KOPT-K1 (cell line): ENCODE results near the gene STOX1.
"Not testable (repeated sequence)": the region's sequence is repeated elsewhere in the genome, so short reads cannot be mapped to it uniquely, and the experiment has no call there.

Experiments
- H3K27ac ChIP-seq: fragments of 200-600 bp; sonication (generic); 2 replicates; pipeline ENCODE4 v1.5.1; 2016; ENCODE audit warnings: antibody characterized with exemption, mild to moderate bottlenecking, low read depth, low read length; ENCODE audit not compliant: poor library complexity, severe bottlenecking
- H3K36me3 ChIP-seq: fragments of 200-600 bp; sonication (generic); 2 replicates; pipeline ENCODE4 v1.5.1; 2017; ENCODE audit warnings: antibody characterized with exemption, mild to moderate bottlenecking, low read length, moderate library complexity; ENCODE audit not compliant: insufficient read depth
- H3K9me3 ChIP-seq: fragments of 200-600 bp; sonication (generic); 2 replicates; pipeline ENCODE4 v1.5.1; 2017; ENCODE audit warnings: antibody characterized with exemption, low read length, mild to moderate bottlenecking; ENCODE audit not compliant: insufficient read depth, poor library complexity, severe bottlenecking

The STOX1 gene

DNA sequence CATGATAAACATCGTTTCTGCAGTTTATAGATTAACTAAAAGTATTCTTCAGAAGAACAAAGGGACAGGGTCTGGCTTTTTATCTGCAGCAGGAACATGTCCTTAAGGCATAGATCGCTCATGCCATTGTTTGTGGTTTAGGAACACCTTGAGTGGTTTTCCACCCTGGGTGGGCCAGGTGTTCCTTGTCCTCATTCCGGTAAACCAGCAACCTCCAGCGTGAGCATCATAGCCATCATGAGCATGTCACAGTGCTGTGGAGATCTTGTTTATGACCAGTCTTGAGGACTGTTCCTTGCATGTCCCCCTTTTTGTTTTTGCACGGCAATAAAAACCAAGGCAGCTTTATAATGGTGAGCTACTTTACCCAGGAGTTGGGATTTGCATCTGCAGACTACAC is 33.9 kb downstream of the STOX1 start:
- no peaks in the 10 kb centered on the region for H3K36me3 ChIP-seq
- H3K9me3 ChIP-seq = peaks cover 29% of the 10 kb centered on the region
- H3K27ac ChIP-seq = no peak overlapping the region

DNA sequence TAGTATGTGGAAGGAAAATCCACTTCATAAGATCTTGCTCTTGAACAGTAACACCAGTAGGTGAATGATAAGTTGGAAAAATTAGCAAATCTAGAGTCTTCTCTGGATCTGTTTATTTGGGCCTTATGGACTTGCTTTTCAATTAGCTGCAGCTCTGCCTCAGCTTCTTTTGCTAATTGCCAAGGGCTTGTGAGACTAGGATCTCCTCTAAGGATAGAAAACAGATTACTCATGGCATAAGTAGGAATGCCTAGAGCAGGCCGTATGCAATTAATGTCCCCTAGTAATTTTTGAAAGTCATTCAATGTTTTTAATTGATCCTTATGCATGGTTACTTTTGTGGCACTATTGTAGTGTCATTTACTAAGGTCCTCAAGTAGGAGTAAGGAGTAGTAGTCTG is 37.3 kb downstream of the STOX1 start:
- no peak overlapping the region for H3K27ac ChIP-seq
- no peaks in the 10 kb centered on the region for H3K36me3 ChIP-seq
- H3K9me3 ChIP-seq = peaks cover 40% of the 10 kb centered on the region

DNA sequence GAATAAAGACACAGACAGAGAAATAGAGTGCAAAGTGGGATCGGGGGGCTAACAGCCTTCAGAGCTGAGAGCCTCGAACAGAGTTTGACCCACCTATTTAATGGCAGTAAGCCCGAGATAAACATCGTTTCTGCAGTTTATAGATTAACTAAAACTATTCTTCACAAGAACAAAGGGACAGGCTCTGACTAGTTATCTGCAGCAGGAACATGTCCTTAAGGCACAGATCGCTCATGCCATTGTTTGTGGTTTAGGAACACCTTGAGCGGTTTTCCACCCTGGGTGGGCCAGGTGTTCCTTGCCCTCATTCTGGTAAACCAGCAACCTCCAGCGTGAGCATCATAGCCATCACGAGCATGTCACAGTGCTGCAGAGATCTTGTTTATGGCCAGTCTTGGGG is 40.8 kb downstream of the STOX1 start:
- not testable (repeated sequence) for H3K27ac ChIP-seq, H3K36me3 ChIP-seq
- peaks cover 12% of the 10 kb centered on the region for H3K9me3 ChIP-seq

DNA sequence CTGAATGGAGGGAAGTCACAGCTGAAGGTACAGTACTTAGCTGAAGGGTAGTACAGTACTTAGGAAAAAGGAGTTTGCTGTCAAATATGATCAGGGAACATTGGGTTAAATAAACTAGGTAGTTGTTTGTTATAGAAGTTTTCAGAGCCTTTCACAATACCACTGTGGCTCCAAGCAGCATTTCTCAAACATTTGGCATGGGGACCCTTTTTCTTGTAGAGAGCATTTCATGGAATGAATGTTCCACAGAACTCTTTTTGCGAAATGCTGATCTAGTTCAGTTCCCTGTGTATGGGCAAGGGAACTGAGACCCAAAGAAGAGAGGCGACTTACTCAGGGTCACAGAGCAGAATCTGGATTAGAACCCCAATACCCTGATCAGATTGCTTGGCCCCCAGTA is 42.3 kb downstream of the STOX1 start:
- H3K36me3 ChIP-seq = no peaks in the 10 kb centered on the region
- H3K27ac ChIP-seq = no peak overlapping the region
- H3K9me3 ChIP-seq = peaks cover 12% of the 10 kb centered on the region

DNA sequence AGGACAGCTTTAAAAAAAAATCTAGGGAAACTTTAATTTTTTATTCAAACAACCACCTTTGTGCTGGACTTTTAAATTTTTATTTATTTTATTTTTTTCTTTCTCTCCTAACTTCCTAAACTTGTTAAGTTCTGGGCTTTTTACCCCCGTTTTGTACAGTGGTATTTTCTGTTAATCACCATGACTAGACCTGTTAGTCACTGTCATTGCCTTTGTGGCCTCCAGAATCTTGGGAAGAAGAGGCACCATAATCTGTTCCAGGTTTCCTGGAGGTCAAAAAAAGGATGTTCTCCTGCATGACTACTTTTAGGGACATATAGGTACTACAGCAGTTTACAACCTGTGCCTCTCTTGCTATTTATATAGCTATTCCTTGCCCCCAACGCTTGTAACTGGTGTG is 42.7 kb downstream of the STOX1 start:
- no peak overlapping the region for H3K27ac ChIP-seq
- peaks cover 12% of the 10 kb centered on the region for H3K9me3 ChIP-seq
- no peaks in the 10 kb centered on the region for H3K36me3 ChIP-seq

DNA sequence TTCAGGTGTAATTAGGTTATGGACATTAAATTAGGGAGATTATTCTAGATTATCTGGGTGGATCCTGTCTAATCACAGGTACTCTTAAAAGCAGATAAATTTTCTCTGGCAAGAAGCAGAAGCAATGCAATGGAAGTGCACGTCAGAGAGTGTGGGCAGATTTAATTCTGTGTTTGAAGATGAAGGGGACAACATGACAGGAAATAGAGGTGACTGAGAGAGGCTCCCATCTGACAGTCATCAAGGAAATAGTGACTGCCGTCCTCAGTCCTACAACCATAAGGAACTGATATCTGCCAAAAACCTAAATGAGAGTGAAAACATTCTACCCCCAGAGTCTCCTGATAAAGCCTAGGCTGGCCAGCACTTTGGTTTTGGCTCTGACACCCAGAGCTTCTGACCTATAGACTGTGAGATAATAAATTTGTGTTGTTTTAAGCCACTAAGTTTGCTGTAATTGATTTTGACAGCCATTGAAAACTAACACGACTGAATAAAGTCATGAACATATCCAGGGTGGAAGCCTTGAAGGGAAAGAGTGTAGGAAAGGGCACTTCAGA is 43.3 kb downstream of the STOX1 start:
- no peaks in the 10 kb centered on the region for H3K36me3 ChIP-seq
- H3K27ac ChIP-seq = no peak overlapping the region
- peaks cover 12% of the 10 kb centered on the region for H3K9me3 ChIP-seq

DNA sequence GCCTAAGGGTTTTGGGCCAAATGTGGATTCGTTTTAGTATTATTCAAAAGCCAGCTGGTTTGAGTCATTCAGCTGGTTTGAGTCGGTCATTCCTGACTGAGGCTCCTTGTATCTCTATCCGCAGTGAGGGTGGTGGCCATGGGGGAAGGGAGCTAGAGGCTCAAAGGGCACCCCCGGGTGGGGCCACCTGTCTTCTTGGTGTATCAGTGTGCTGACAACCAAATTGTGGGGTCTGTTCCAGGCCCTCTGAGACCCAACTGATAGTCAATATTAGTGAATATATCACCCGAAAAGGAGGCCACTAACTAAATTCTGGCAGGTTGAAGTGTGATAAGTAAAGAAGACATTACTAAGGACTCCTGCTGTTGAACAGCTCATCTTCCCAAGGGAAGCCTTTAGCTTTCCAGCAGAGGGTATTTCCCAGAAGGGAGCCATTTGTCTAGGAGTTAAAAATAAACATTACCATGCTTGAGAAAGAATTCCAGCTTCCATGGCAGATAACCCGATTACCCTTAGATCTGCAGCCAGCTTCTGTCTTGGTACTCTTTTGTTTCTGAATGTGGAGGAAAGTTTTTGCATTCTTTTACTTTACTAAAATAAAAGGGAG is 43.9 kb downstream of the STOX1 start:
- H3K36me3 ChIP-seq = no peaks in the 10 kb centered on the region
- no peak overlapping the region for H3K27ac ChIP-seq
- peaks cover 12% of the 10 kb centered on the region for H3K9me3 ChIP-seq

DNA sequence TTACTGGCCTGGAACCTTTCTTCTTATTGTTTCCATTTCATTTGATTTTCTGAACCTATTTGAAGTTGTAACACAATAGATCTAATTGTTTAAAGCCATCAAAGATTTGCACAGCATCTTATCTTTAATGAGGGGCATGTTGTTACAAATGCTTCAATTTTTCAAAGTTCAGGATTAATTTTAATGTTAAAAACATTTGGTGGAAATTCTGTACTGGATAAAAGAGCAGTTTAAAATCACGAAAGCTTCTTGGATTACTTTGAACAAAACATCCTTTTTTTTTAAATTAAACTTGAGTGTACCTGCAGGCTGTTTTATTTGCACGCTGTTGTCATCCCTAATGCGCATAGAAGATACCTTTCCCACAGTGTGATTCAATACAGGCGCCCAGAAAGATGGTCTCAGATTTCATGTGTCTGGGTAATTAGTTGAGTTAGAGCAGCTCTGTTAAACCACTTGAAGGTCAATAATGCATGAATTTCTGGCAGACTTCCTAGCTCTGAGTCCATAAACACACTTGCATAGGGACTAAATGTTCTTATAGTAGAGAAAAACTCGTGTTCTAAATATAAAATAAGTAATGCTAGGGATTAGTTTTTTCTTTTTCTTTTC is 44.5 kb downstream of the STOX1 start:
- no peak overlapping the region for H3K27ac ChIP-seq
- H3K9me3 ChIP-seq = peaks cover 12% of the 10 kb centered on the region
- no peaks in the 10 kb centered on the region for H3K36me3 ChIP-seq

DNA sequence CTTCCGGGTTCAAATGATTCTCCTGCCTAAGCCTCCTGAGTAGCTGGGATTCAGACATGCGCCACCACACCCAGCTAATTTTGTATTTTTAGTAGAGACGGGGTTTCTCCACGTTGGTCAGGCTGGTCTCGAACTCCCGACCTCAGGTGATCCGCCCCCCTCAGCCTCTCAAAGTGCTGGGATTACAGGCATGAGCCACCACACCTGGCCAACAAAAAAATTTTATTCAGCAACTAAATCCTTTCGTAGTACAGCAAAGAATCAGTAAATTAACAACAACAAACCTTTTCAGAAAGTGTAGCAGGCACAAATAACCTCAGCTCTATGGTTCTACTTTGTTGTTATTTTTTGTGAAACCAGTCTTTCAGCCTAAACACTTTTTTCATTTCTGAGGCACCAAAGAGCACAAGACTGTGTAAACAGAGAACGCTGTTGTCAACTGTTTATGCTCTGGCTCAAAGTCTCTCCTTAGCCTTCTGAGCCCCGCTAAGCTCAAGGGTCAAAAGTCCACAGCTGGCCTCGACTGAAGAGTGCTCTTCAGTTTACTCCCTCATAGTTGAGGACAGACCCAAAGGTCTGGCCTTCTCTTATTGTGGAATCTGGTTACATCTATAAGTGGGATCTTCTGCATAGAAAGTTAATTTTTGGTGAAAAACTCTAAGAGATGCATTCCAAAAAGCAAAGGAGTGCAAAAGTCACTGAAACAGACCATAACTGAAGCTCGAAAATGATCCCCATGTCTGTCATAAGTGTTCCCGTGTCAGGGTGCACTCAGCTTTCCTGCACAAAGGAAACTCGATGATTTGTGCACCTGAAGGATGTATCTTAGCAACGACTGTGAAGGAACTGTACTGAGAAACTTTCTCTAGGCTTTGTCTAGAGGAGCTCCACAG is 49.2 kb downstream of the STOX1 start:
- no peaks in the 10 kb centered on the region for H3K9me3 ChIP-seq
- no peak overlapping the region for H3K27ac ChIP-seq
- no peaks in the 10 kb centered on the region for H3K36me3 ChIP-seq

DNA sequence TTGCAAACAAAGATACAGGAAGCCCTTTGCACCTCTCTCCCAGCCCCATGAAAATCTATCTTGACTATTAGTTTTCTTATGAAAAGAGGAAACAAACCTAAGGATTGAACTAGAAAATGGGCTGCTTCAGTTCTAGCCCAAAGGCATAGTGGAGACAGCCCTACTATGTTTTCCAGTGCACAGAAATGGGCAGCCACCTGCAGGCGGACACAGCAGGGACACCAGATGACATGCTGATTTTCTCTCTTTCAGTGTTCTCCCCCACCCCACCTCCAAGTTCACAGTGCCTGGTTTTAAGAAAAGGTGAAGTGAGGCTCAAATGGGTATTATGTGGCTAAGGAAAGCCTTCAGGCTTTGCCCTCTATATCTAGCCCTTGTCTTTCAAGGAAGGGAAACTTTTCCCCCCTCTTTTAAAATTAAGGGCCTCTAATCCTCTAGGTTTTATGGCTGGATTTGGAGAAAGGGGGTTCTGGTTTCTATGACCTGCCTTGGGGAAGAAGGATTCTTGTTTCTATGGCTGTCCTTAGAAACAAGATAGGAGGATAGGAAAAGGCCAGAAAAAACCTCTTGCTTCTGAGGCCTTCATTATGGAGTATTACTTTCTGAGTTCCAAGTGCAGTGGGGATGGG is 50.3 kb downstream of the STOX1 start:
- H3K27ac ChIP-seq = no peak overlapping the region

DNA sequence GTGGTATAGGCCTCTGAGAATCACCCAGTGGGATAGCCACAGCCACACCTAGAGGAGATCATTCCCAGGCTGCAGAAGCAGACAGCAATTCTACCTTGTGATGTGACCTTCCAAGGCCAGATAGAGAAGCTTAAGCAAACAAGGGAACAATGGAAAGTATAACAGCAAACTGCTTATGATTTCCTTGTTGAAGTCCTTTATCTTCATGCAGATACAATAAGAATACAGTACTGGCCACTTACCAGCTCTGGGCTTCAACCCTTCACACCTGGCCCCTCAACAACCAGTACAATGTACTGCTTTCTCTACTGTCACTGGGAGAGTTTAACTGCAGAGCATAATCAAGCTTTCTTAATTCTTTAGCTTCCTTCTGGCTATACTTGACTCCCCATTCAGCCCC is 51.2 kb downstream of the STOX1 start:
- H3K27ac ChIP-seq = no peak overlapping the region
- no peaks in the 10 kb centered on the region for H3K36me3 ChIP-seq

More for the DNA sequence above, 50.3 kb downstream of the STOX1 start:
- H3K9me3 ChIP-seq = no peaks in the 10 kb centered on the region
- H3K36me3 ChIP-seq = no peaks in the 10 kb centered on the region

DNA sequence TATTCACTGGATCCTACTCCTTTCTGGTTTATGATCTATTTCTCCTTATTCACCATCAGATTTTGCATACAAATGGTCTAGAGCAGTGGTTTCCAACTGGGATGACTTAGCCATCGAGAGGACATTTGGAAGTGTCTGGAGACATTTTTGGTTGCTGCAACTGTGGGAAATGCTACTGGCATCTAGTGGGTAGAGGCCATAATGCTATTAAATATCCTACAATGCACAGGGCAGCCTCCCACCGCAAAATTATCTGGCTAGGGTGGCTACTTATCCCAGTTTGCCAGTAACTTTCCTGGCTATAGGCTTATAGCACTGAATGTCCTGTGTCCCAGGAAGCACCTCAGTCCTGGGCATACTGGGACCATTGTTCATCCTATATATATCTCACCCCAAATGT is 52.3 kb downstream of the STOX1 start:
- no peak overlapping the region for H3K27ac ChIP-seq
- H3K9me3 ChIP-seq = no peaks in the 10 kb centered on the region
- no peaks in the 10 kb centered on the region for H3K36me3 ChIP-seq

More for the DNA sequence above, 51.2 kb downstream of the STOX1 start:
- H3K9me3 ChIP-seq = no peaks in the 10 kb centered on the region

DNA sequence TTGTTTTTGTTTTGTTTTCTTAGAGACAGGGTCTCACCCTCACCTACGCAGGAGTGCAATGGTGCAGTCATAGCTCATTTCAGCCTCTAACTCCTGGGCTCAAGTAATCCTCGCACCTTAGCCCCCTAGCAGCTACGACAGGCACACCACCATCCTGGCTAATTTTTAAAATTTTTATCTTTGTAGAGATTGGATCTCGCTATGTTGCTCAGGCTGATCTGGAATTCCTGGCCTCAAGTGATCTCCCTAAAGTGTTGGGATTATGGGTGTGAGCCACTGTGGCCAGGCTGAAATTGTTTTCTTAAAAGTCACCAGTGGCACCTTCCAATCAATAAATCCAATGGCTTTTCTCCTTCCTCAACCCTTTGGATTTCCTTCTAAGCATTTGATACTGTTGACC is 52.9 kb downstream of the STOX1 start:
- Histone ChIP-seq H3K36me3 (no peaks in the 10 kb centered on the region), H3K27ac (no peak overlapping the region), H3K9me3 (no peaks in the 10 kb centered on the region)

DNA sequence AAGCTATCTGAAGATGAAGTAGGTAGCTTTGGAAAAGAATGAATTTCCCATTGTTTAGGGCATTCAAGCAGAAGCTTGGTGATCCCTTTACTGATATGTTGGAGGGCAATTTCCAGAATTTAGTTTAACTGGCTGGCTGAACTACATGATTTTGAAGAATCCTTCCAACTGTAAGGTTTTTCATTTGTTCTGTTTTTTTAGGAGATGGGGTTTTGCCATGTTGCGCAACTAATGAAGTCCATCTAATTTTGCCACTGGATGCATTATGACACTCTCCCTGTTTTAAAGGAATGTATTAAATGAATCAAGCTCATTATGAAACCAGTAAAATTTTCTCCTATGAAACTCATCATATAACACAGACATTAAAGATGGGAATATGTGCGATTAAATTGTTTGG is 67.7 kb downstream of the STOX1 start:
- no peak overlapping the region for H3K27ac ChIP-seq
- no peaks in the 10 kb centered on the region for H3K9me3 ChIP-seq
- H3K36me3 ChIP-seq = no peaks in the 10 kb centered on the region

DNA sequence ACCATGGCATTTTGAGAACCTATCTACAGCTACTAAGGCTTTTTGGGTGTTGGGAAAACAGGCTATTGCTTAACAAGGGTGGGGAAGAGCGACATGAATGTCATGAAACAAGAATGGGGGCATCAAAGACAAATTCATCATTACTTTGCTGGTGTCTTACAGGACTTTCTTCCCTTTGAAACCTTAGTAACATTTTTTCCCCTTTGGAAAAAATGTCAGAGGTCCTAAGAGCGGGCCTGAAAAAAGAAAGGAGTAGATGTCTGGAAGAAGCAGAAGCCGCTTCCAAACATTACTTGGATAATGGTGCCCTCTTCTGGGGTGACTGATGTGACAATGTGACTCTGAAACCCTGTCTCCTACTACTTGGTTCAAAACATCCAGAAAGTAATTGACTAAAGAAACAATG is 70.0 kb downstream of the STOX1 start:
- Histone ChIP-seq H3K36me3 (peaks cover 1% of the 10 kb centered on the region; the same call in 1 of the 2 replicates), H3K9me3 (no peaks in the 10 kb centered on the region), H3K27ac (no peak overlapping the region)
